Activated B cell treated with CpG ODN at 0.5 μM for 24 hours (primary cell): ENCODE measurements around the gene IFNA2. TPM values are rescaled to one million over a fixed set of nuclear protein-coding genes. Genes with fewer than 3 reads are reported as not detected.
A peak's percentile ranks its signal among the peaks of the same experiment; 100 is the strongest.
"Not testable (repeated sequence)": the region's sequence is repeated elsewhere in the genome, so short reads cannot be mapped to it uniquely, and the experiment has no call there.

Experiments
- ATAC-seq: fragments of 200-7000 bp; cut with Tn5 transposase; one replicate; pipeline ENCODE4 v1.10.0; 2021; ENCODE audit warnings: low read depth, mild to moderate bottlenecking, moderate library complexity
- CTCF ChIA-PET: fragments of 350-600 bp; sonication (Branson Sonifier 250); formaldehyde crosslinking; loops from one replicate; lab custom pipeline; 2021; ENCODE audit warnings: antibody characterized with exemption; lab: Charles Lee
- POLR2A ChIA-PET: fragments of 350-600 bp; sonication (Branson Sonifier 250); formaldehyde crosslinking; loops from one replicate; lab custom pipeline; 2021; ENCODE audit warnings: antibody characterized with exemption; lab: Charles Lee
- DNase-seq: peaks from one replicate; pipeline ENCODE4 v3.0.0; 2022
- H3K27ac Mint-ChIP-seq: one replicate; pipeline ENCODE4 v1.8.0; 2020; ENCODE audit warnings: mixed read lengths
- H3K27me3 Mint-ChIP-seq: one replicate; pipeline ENCODE4 v1.8.0; 2021; ENCODE audit warnings: mixed read lengths
- H3K36me3 Mint-ChIP-seq: one replicate; pipeline ENCODE4 v1.8.0; 2021; ENCODE audit warnings: low read depth, mixed read lengths
- H3K4me1 Mint-ChIP-seq: one replicate; pipeline ENCODE4 v1.8.0; 2021; ENCODE audit warnings: mixed read lengths
- H3K4me3 Mint-ChIP-seq: one replicate; pipeline ENCODE4 v1.8.0; 2020; ENCODE audit warnings: mild to moderate bottlenecking, mixed read lengths
- H3K9me3 Mint-ChIP-seq: one replicate; pipeline ENCODE4 v1.8.0; 2020; ENCODE audit warnings: mixed read lengths
- CTCF ChIP-seq: fragments of 200-600 bp; IDR thresholded peaks from one replicate; pipeline ENCODE4 v1.8.0; 2022; ENCODE audit warnings: antibody characterized with exemption, mild to moderate bottlenecking
- intact Hi-C: fragments of 100-400 bp; cut with micrococcal nuclease; formaldehyde crosslinking; loops from one replicate; pipeline ENCODE4 v1.15.1; 2024
- total RNA-seq: library from RNA; stranded (reverse); gene quantifications from 2 replicates; pipeline ENCODE4 v1.2.3, GENCODE V29; 2022

The IFNA2 gene
- total RNA-seq, 1 donor from 2014 or later, result not detected

DNA sequence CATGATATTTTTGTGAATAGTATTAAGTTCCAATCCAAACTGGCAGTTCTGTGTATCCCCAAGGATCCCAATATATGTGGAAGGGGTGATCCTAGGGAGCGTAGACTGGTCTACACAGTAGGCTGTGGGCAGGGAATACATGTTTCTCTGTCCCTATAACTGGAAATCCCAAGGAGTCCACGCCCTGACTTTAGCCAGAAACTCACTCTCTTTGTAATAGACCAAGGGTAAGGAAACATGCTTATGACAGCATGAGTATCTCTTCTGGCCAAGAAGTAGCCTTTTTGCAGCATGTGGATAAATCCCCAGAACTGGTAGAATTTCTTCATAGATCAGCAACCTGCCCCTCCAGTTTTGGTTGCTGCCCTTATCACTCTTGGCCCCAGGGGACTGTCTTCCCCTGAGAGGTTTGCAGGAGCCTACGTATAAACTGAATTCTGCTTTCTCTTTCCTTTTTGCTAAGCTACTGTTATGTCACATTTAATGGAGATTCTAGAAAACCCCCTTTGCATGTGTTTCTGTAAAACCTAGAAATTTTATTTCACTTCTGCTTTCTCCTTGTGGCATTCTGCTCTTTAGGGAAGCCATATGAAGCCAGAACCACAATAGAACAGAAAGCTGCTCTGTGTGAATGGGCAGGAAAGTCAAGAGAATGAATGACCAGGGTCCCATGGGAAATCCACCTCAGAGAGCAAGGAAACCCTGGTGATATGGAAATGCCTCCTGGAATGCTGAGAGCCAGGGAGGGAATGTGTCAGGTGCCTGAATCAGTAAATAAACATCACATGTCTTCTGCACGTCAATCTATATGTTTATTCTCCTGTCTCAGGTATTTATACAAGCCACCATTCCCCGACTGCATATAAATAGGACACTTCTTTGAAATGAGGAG lies 3.5 kb downstream of the IFNA2 start:
- Mint-ChIP-seq H3K27ac (peak overlapping the region; percentile 41), H3K9me3 (no peaks in the 10 kb centered on the region), H3K27me3 (peaks cover 16% of the 10 kb centered on the region), H3K36me3 (no peaks in the 10 kb centered on the region), H3K4me1 (peaks cover 25% of the 10 kb centered on the region), H3K4me3 (no peak overlapping the region)
- peak; percentile 99 for ATAC-seq
- ChIA-PET POLR2A (interaction anchor here (0.8 to 2.3 kb wide), 4 partner anchors 14 to 66 kb away, joined by 3 to 14 read pairs (median 6); partner anchors contain the start of gene KLHL9), CTCF (interaction anchor here (0.6 to 1.2 kb wide), 5 partner anchors 14 to 409 kb away, joined by 3 to 6 read pairs (median 3); no protein-coding TSS in a partner anchor)
- intact Hi-C loops, result loop anchor here (1.0 to 10.0 kb wide), 12 partner anchors 15 to 860 kb away; partner anchors contain the start of genes KLHL9 and MTAP
- no peak for TF ChIP-seq CTCF
- peak; percentile 54 for DNase-seq

DNA sequence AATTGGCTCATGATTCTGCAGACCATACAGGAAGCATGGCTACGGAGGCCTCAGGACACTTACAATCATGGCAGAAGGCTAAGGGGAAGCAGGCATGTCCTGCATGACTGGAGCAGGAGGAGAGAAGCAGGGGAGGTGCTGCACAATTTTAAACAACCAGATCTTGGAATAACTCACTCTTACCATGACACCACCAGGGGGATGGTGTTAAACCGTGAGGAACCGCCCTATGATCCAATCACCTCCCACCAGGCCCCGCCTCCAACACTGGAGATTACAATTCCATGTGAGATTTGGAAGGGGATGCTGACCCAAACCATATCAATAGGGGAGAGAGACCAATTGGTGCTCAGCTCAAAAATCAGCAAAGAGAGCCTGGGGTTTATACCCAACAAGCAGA lies 13.7 kb downstream of the IFNA2 start:
- H3K36me3 Mint-ChIP-seq, DNase-seq, CTCF ChIA-PET, POLR2A ChIA-PET, H3K27ac Mint-ChIP-seq, H3K4me1 Mint-ChIP-seq, H3K4me3 Mint-ChIP-seq, H3K9me3 Mint-ChIP-seq, ATAC-seq, intact Hi-C loops: not testable (repeated sequence)
- peaks cover 28% of the 10 kb centered on the region for H3K27me3 Mint-ChIP-seq

GRCh38 chr9:21367957-21368356 lies 17.2 kb downstream of the IFNA2 start, which contains the start of gene IFNA13:
IFNA13 (minus strand) TSS chr9:21368057; CDS start chr9:21368010, 47 bp downstream.
- ChIA-PET POLR2A (no interaction called here), CTCF (no interaction called here)
- TF ChIP-seq CTCF, result no peak
- Mint-ChIP-seq H3K27ac (no peak within 1 kb of the TSS), H3K4me3 (no peak within 1 kb of the TSS), H3K27me3 (peaks cover 31% of the 10 kb centered on the region), H3K9me3 (no peaks in the 10 kb centered on the region), H3K4me1 (peaks cover 5% of the 10 kb centered on the region), H3K36me3 (no peaks in the 10 kb centered on the region)
- DNase-seq (no peak), ATAC-seq (no peak)
- intact Hi-C loops, result no loop called here

DNA sequence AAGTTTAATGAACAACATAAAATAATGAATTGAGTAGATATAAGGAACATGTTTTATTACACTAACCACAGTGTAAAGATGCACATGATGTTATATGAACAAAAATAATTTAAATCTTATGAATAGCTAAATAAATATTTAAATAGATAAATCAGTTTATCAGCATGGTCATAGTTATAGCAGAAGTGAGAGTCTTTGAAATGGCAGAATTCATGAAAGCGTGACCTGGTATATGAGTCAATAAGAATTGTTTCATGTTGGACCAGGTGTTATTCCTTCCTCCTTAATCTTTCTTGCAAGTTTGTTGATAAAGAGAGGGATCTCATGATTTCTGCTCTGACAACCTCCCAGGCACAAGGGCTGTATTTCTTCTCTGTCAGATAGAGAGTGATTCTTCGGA lies 18.0 kb downstream of the IFNA2 start:
- H3K27ac Mint-ChIP-seq, H3K4me3 Mint-ChIP-seq, POLR2A ChIA-PET, H3K4me1 Mint-ChIP-seq, intact Hi-C loops, H3K36me3 Mint-ChIP-seq, DNase-seq, CTCF ChIA-PET, H3K9me3 Mint-ChIP-seq: not testable (repeated sequence)
- peak; percentile 47 for ATAC-seq
- peaks cover 34% of the 10 kb centered on the region for H3K27me3 Mint-ChIP-seq

GRCh38 chr9:21362287-21362686 lies 22.9 kb downstream of the IFNA2 start:
- TF ChIP-seq CTCF, result no peak
- Mint-ChIP-seq H3K9me3 (no peaks in the 10 kb centered on the region), H3K27me3 (peaks cover 23% of the 10 kb centered on the region), H3K27ac (no peak overlapping the region), H3K4me3 (no peak overlapping the region), H3K4me1 (peaks cover 13% of the 10 kb centered on the region), H3K36me3 (no peaks in the 10 kb centered on the region)
- DNase-seq, result no peak
- ATAC-seq, result no peak
- intact Hi-C loops, result no loop called here
- POLR2A ChIA-PET, result no interaction called here
- CTCF ChIA-PET, result no interaction called here
